ENCODE data around the gene ANTXR2. TPM values are rescaled to one million over a fixed set of nuclear protein-coding genes. Genes with fewer than 3 reads are reported as not detected.

The ANTXR2 gene
- total RNA-seq, 2 experiments from 2014 or later: 3.0 to 3.6 TPM

DNA sequence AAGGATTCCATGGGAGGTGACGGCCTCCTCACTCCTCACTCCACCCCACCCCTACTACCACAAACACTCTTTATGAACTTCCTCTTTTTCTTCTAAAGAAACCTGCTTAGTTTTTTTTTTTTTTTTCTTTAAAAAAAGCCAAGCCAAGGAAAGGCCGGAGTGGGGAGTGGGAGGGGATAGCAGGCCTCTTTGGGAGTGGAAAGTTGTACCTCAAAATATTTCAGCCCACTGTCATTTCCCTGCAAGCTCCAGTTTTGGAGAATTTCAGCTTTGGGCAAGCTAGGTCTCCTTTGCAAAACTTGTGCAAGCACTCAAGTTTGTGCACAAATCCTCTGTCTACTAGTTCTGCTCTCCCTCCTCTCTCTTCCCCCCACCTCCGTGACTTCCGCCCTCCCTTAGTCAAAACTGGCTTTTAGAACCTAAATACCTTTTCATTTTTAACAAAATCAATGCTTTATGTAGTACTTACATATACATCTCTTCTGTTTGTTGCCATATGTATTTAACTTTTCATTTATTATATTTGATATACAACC lies 512 bp upstream of the ANTXR2 start:
- Mint-ChIP-seq H3K36me3 (ENCODE audit: low read depth) (peaks cover 5% of the 10 kb centered on the region), H3K27ac (peak overlapping the region; percentile 86), H3K9me3 (no peaks in the 10 kb centered on the region), H3K27me3 (no peaks in the 10 kb centered on the region), H3K4me1 (ENCODE audit: low read depth) (peaks cover 79% of the 10 kb centered on the region), H3K4me3 (peak overlapping the region; percentile 88)
- CTCF ChIA-PET: interaction anchor here (0.9 to 3.4 kb wide), 4 partner anchors 18 to 110 kb away, joined by 3 to 25 read pairs (median 5); no protein-coding TSS in a partner anchor
- TF ChIP-seq, protein P1, sequence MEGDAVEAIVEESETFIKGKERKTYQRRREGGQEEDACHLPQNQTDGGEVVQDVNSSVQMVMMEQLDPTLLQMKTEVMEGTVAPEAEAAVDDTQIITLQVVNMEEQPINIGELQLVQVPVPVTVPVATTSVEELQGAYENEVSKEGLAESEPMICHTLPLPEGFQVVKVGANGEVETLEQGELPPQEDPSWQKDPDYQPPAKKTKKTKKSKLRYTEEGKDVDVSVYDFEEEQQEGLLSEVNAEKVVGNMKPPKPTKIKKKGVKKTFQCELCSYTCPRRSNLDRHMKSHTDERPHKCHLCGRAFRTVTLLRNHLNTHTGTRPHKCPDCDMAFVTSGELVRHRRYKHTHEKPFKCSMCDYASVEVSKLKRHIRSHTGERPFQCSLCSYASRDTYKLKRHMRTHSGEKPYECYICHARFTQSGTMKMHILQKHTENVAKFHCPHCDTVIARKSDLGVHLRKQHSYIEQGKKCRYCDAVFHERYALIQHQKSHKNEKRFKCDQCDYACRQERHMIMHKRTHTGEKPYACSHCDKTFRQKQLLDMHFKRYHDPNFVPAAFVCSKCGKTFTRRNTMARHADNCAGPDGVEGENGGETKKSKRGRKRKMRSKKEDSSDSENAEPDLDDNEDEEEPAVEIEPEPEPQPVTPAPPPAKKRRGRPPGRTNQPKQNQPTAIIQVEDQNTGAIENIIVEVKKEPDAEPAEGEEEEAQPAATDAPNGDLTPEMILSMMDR (IDR thresholded peaks at IDR 0.05): no peak
- POLR2A ChIA-PET: interaction anchor here (0.6 to 1.8 kb wide), 6 partner anchors 15 to 129 kb away, joined by 3 to 7 read pairs (median 4); no protein-coding TSS in a partner anchor
- DNase-seq (peak; percentile 47), ATAC-seq (peak; percentile 21)
- intact Hi-C loops (cut with micrococcal nuclease): loop anchor here (5.0 kb wide), 2 partner anchors 54 to 66 kb away; no protein-coding TSS in a partner anchor

DNA sequence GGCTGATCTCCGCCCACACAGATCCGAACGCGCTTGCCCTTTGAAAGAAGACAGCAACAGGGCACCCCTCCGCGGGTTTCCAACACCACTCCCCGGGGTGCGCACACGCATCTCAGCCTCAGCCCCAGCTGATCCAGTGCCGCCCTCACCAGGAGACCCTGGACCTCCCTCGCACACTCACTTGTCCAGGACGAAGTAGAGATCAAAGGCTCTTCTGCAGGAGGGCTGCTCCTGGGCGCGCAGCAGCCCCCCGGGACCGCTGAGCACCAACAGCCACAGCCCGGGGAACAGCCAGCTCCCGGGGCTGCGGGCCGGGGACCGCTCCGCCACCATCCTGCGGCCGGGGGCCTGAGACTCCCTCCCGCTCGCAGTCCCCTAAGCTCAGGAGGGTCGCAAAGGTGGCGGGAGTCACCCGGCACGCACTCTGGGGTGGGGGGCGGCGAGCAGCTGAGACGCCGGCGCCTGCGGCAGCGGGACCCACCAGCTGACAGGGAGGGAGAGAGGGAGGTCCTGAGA lies 743 bp downstream of the ANTXR2 start:
- CTCF ChIA-PET: interaction anchor here (0.9 to 3.4 kb wide), 5 partner anchors 12 to 155 kb away, joined by 3 to 25 read pairs (median 4); no protein-coding TSS in a partner anchor
- intact Hi-C loops (cut with micrococcal nuclease): loop anchor here (5.0 kb wide), 2 partner anchors 55 to 65 kb away; no protein-coding TSS in a partner anchor
- POLR2A ChIA-PET: interaction anchor here (0.6 to 1.8 kb wide), 6 partner anchors 12 to 131 kb away, joined by 3 to 7 read pairs (median 5); no protein-coding TSS in a partner anchor
- no peaks in the 10 kb centered on the region for H3K27me3 Mint-ChIP-seq
- H3K9me3 Mint-ChIP-seq: no peaks in the 10 kb centered on the region
- H3K36me3 Mint-ChIP-seq (ENCODE audit: low read depth): peaks cover 5% of the 10 kb centered on the region
- ATAC-seq: peak; percentile 45
- TF ChIP-seq, protein P1 (IDR thresholded peaks at IDR 0.05): no peak
- peak overlapping the region; percentile 89 for H3K27ac Mint-ChIP-seq
- H3K4me1 Mint-ChIP-seq (ENCODE audit: low read depth): peaks cover 67% of the 10 kb centered on the region
- H3K4me3 Mint-ChIP-seq: peak overlapping the region; percentile 88
- peak; percentile 80 for DNase-seq

DNA sequence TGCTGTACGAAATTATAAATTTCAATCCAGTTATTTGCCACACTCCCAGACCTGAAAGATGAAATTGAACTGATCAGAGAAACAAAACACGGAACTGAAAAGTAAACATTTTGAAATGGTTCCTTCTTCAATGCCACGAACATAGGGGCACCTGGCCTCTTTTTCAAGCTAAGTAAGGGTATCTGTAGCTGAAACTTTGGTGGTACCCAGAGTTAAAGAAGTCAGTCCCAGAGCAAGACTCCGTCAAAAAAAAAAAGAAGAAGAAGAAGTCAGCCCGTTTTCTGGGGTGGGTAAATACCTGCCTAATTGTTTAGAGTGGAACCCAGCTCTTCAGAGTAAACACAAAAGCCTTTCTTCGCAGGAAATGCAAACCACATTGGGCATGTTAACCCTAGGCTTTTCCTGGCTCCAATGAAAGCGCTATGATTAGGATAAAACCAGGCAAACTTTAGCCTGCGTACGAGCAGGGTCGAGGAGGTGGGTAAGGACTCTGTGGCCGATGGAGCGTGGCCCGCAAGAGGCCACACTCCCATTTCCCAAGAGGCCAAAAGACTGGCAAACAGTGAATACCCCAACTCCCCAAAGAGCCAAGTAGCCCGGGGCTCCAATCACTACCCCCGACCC lies 1.3 kb downstream of the ANTXR2 start:
- ATAC-seq: no peak

DNA sequence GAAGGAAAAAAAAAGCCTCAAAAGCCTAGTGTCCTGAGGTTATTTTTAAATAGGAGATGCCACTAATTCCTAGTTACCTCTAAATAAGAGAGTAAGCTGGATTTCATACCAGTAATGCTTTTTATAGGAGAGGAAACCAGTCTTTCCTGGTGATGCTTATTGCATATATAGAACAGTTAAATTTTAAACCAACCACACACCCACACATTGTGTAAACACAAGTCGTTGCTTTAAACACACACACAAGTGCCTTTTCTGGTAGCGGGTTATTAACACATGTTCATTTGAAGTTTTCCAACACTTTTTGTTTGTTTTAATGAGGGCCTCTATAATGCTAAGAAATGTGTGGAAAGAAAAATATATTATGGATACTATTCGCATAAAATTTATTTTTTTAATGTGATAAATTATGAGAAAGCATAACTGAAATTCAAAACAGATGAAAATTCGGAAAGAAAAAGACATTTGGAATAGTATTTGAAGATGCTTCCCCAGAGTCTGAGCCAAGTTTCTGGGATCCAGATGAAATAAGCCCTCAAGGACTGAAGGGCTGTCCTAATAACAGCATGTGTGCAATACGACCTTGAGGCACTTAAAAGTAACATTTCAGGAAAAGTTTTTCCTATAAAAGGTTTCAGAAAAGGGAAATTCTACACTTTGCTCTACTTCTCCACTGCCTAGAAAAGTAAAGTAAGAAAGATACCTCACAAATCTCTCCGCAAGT lies 2.0 kb downstream of the ANTXR2 start:
- Mint-ChIP-seq H3K4me3 (peak overlapping the region; percentile 88), H3K36me3 (ENCODE audit: low read depth) (peaks cover 9% of the 10 kb centered on the region), H3K27ac (peak overlapping the region; percentile 89), H3K4me1 (ENCODE audit: low read depth) (peaks cover 58% of the 10 kb centered on the region), H3K27me3 (no peaks in the 10 kb centered on the region), H3K9me3 (no peaks in the 10 kb centered on the region)
- ChIA-PET CTCF (interaction anchor here (1.1 to 3.4 kb wide), 2 partner anchors 113 to 132 kb away, joined by 4 to 25 read pairs; no protein-coding TSS in a partner anchor), POLR2A (no interaction called here)
- TF ChIP-seq, protein P1 (IDR thresholded peaks at IDR 0.05): no peak
- intact Hi-C loops (cut with micrococcal nuclease): loop anchor here (2.0 to 5.0 kb wide), 3 partner anchors 56 to 102 kb away; no protein-coding TSS in a partner anchor
- ATAC-seq (no peak), DNase-seq (no peak)

More for the DNA sequence above, 1.3 kb downstream of the ANTXR2 start:
- H3K27ac Mint-ChIP-seq: peak overlapping the region; percentile 89
- H3K9me3 Mint-ChIP-seq: no peaks in the 10 kb centered on the region
- no peaks in the 10 kb centered on the region for H3K27me3 Mint-ChIP-seq
- peaks cover 5% of the 10 kb centered on the region for H3K36me3 Mint-ChIP-seq (ENCODE audit: low read depth)
- TF ChIP-seq, protein P1 (IDR thresholded peaks at IDR 0.05): no peak
- H3K4me3 Mint-ChIP-seq: peak overlapping the region; percentile 88
- intact Hi-C loops (cut with micrococcal nuclease): loop anchor here (2.0 to 5.0 kb wide), 3 partner anchors 56 to 101 kb away; no protein-coding TSS in a partner anchor
- CTCF ChIA-PET: interaction anchor here (1.0 to 3.4 kb wide), 4 partner anchors 12 to 112 kb away, joined by 4 to 25 read pairs (median 4); no protein-coding TSS in a partner anchor
- no peak for DNase-seq
- POLR2A ChIA-PET: interaction anchor here (1.3 to 1.5 kb wide), 2 partner anchors 11 to 22 kb away, joined by 4 to 5 read pairs; no protein-coding TSS in a partner anchor
- H3K4me1 Mint-ChIP-seq (ENCODE audit: low read depth): peaks cover 64% of the 10 kb centered on the region

Measured in activated CD8-positive, alpha-beta T cell treated with anti-CD3 and anti-CD28 coated beads for 36 hours (primary cell).